Activated T-helper 2 cell treated with anti-CD3 and anti-CD28 coated beads, Interferon-gamma antibody, Interleukin-2, Interleukin-4, amounts not matched to agents 10 μg/mL and 5 μg/mL and 100 μg/mL, durations not matched to agents 14 hours and 24 hours and 36 hours (primary cell): ENCODE results near the gene MRPS11. TPM values are rescaled to one million over a fixed set of nuclear protein-coding genes. Genes with fewer than 3 reads are reported as not detected.

Experiments used
- DNase-seq: peaks from one replicate; pipeline ENCODE4 v3.0.0; 2021; ENCODE audit warnings: low spot score
- H3K27ac Mint-ChIP-seq: one replicate; pipeline ENCODE4 v1.8.0; 2021; ENCODE audit warnings: mixed read lengths
- H3K27me3 Mint-ChIP-seq: one replicate; pipeline ENCODE4 v1.8.0; 2021; ENCODE audit warnings: low read depth, mixed read lengths
- H3K36me3 Mint-ChIP-seq: one replicate; pipeline ENCODE4 v1.8.0; 2021; ENCODE audit warnings: low read depth, mixed read lengths
- H3K4me1 Mint-ChIP-seq: one replicate; pipeline ENCODE4 v1.8.0; 2021; ENCODE audit warnings: low read depth, mixed read lengths
- H3K4me3 Mint-ChIP-seq: one replicate; pipeline ENCODE4 v1.8.0; 2021; ENCODE audit warnings: low read depth, mild to moderate bottlenecking, moderate library complexity, mixed read lengths
- H3K9me3 Mint-ChIP-seq: one replicate; pipeline ENCODE4 v1.8.0; 2021; ENCODE audit warnings: mixed read lengths
- intact Hi-C: fragments of 100-400 bp; cut with micrococcal nuclease; formaldehyde crosslinking; loops from one replicate; pipeline ENCODE4 v1.15.1; 2023
- total RNA-seq: library from RNA; stranded (reverse); gene quantifications from 2 replicates; pipeline ENCODE4 v1.2.3, GENCODE V29; 2022

Gene MRPS11
- total RNA-seq, 1 donor from 2014 or later, result 71.0 TPM

- intact Hi-C loops, result no loop called here
Measured at GRCh38 chr15:88484682-88485331, 17.3 kb downstream of the MRPS11 start.

GRCh38 chr15:88487178-88487795 is 19.8 kb downstream of the MRPS11 start:
- Mint-ChIP-seq H3K27ac (no peak overlapping the region), H3K36me3 (no peaks in the 10 kb centered on the region), H3K27me3 (no peaks in the 10 kb centered on the region), H3K9me3 (no peaks in the 10 kb centered on the region), H3K4me3 (no peak overlapping the region), H3K4me1 (no peaks in the 10 kb centered on the region)
- no peak for DNase-seq
- intact Hi-C loops, result no loop called here

More at GRCh38 chr15:88484682-88485331, 17.3 kb downstream of the MRPS11 start:
- Mint-ChIP-seq H3K4me1 (no peaks in the 10 kb centered on the region), H3K27ac (no peak overlapping the region), H3K36me3 (no peaks in the 10 kb centered on the region), H3K9me3 (no peaks in the 10 kb centered on the region), H3K4me3 (no peak overlapping the region), H3K27me3 (no peaks in the 10 kb centered on the region)
- DNase-seq, result no peak

- no peak overlapping the region for H3K27ac Mint-ChIP-seq
- intact Hi-C loops, result no loop called here
Measured at GRCh38 chr15:88487796-88488523, 20.5 kb downstream of the MRPS11 start.

GRCh38 chr15:88489321-88489720 is 21.8 kb downstream of the MRPS11 start:
- DNase-seq, result no peak
- intact Hi-C loops, result no loop called here
- Mint-ChIP-seq H3K27me3 (no peaks in the 10 kb centered on the region), H3K4me1 (no peaks in the 10 kb centered on the region), H3K36me3 (no peaks in the 10 kb centered on the region), H3K4me3 (no peak overlapping the region), H3K27ac (no peak overlapping the region), H3K9me3 (no peaks in the 10 kb centered on the region)

More at GRCh38 chr15:88487796-88488523, 20.5 kb downstream of the MRPS11 start:
- DNase-seq, result no peak
- no peaks in the 10 kb centered on the region for H3K36me3 Mint-ChIP-seq
- no peaks in the 10 kb centered on the region for H3K27me3 Mint-ChIP-seq
- H3K4me3 Mint-ChIP-seq, result no peak overlapping the region
- H3K4me1 Mint-ChIP-seq, result no peaks in the 10 kb centered on the region
- H3K9me3 Mint-ChIP-seq, result no peaks in the 10 kb centered on the region

GRCh38 chr15:88490036-88490435 is 22.5 kb downstream of the MRPS11 start:
- H3K27me3 Mint-ChIP-seq, result no peaks in the 10 kb centered on the region
- no peak for DNase-seq
- no peaks in the 10 kb centered on the region for H3K9me3 Mint-ChIP-seq
- no peaks in the 10 kb centered on the region for H3K36me3 Mint-ChIP-seq
- H3K27ac Mint-ChIP-seq, result no peak overlapping the region
- no peaks in the 10 kb centered on the region for H3K4me1 Mint-ChIP-seq
- H3K4me3 Mint-ChIP-seq, result no peak overlapping the region
- intact Hi-C loops, result no loop called here

- no peaks in the 10 kb centered on the region for H3K36me3 Mint-ChIP-seq
- no peaks in the 10 kb centered on the region for H3K9me3 Mint-ChIP-seq
- DNase-seq, result no peak
- H3K4me1 Mint-ChIP-seq, result no peaks in the 10 kb centered on the region
- H3K4me3 Mint-ChIP-seq, result no peak overlapping the region
- H3K27me3 Mint-ChIP-seq, result no peaks in the 10 kb centered on the region
- no peak overlapping the region for H3K27ac Mint-ChIP-seq
- intact Hi-C loops, result no loop called here
Measured at GRCh38 chr15:88491158-88491557, 23.6 kb downstream of the MRPS11 start.

GRCh38 chr15:88493844-88494243 is 26.3 kb downstream of the MRPS11 start:
- intact Hi-C loops, result no loop called here
- Mint-ChIP-seq H3K27ac (no peak overlapping the region), H3K36me3 (no peaks in the 10 kb centered on the region), H3K4me3 (no peak overlapping the region), H3K9me3 (no peaks in the 10 kb centered on the region), H3K27me3 (no peaks in the 10 kb centered on the region), H3K4me1 (no peaks in the 10 kb centered on the region)
- no peak for DNase-seq

- no peak overlapping the region for H3K4me3 Mint-ChIP-seq
- H3K36me3 Mint-ChIP-seq, result no peaks in the 10 kb centered on the region
- DNase-seq, result no peak
- H3K9me3 Mint-ChIP-seq, result no peaks in the 10 kb centered on the region
- H3K27ac Mint-ChIP-seq, result no peak overlapping the region
- H3K4me1 Mint-ChIP-seq, result no peaks in the 10 kb centered on the region
- H3K27me3 Mint-ChIP-seq, result no peaks in the 10 kb centered on the region
- intact Hi-C loops, result no loop called here
Measured at GRCh38 chr15:88497109-88497765, 29.7 kb downstream of the MRPS11 start.

- H3K4me1 Mint-ChIP-seq, result no peaks in the 10 kb centered on the region
- no peak for DNase-seq
- no peaks in the 10 kb centered on the region for H3K27me3 Mint-ChIP-seq
- no peaks in the 10 kb centered on the region for H3K36me3 Mint-ChIP-seq
- intact Hi-C loops, result no loop called here
- no peaks in the 10 kb centered on the region for H3K9me3 Mint-ChIP-seq
- no peak overlapping the region for H3K4me3 Mint-ChIP-seq
- no peak overlapping the region for H3K27ac Mint-ChIP-seq
Measured at GRCh38 chr15:88498996-88499395, 31.5 kb downstream of the MRPS11 start.

GRCh38 chr15:88504445-88504844 is 36.9 kb downstream of the MRPS11 start:
- DNase-seq, result no peak
- intact Hi-C loops, result no loop called here
- no peak overlapping the region for H3K4me3 Mint-ChIP-seq
- no peaks in the 10 kb centered on the region for H3K36me3 Mint-ChIP-seq
- H3K27ac Mint-ChIP-seq, result no peak overlapping the region
- H3K27me3 Mint-ChIP-seq, result no peaks in the 10 kb centered on the region
- no peaks in the 10 kb centered on the region for H3K4me1 Mint-ChIP-seq
- no peaks in the 10 kb centered on the region for H3K9me3 Mint-ChIP-seq

GRCh38 chr15:88505721-88506120 is 38.2 kb downstream of the MRPS11 start:
- H3K4me3 Mint-ChIP-seq, result no peak overlapping the region
- no peak for DNase-seq
- no peaks in the 10 kb centered on the region for H3K27me3 Mint-ChIP-seq
- intact Hi-C loops, result no loop called here
- H3K4me1 Mint-ChIP-seq, result peaks cover 8% of the 10 kb centered on the region
- H3K9me3 Mint-ChIP-seq, result no peaks in the 10 kb centered on the region
- no peak overlapping the region for H3K27ac Mint-ChIP-seq
- no peaks in the 10 kb centered on the region for H3K36me3 Mint-ChIP-seq

- peaks cover 8% of the 10 kb centered on the region for H3K4me1 Mint-ChIP-seq
- no peak overlapping the region for H3K27ac Mint-ChIP-seq
- peaks cover 5% of the 10 kb centered on the region for H3K36me3 Mint-ChIP-seq
- H3K4me3 Mint-ChIP-seq, result no peak overlapping the region
- DNase-seq, result no peak
- H3K9me3 Mint-ChIP-seq, result no peaks in the 10 kb centered on the region
- intact Hi-C loops, result no loop called here
- no peaks in the 10 kb centered on the region for H3K27me3 Mint-ChIP-seq
Measured at GRCh38 chr15:88506628-88507027, 39.1 kb downstream of the MRPS11 start.

GRCh38 chr15:88509321-88509720 is 41.8 kb downstream of the MRPS11 start:
- DNase-seq, result no peak
- H3K27me3 Mint-ChIP-seq, result no peaks in the 10 kb centered on the region
- no peak overlapping the region for H3K4me3 Mint-ChIP-seq
- no peak overlapping the region for H3K27ac Mint-ChIP-seq
- intact Hi-C loops, result no loop called here
- H3K4me1 Mint-ChIP-seq, result peaks cover 8% of the 10 kb centered on the region
- no peaks in the 10 kb centered on the region for H3K9me3 Mint-ChIP-seq
- peaks cover 5% of the 10 kb centered on the region for H3K36me3 Mint-ChIP-seq
